Pancreas (tissue), 10 donors: ENCODE measurements around the gene CEP41. TPM values are rescaled to one million over a fixed set of nuclear protein-coding genes. Genes with fewer than 3 reads are reported as not detected.

Source experiments
- ATAC-seq, 4 donors: fragments of 200-7000 bp; cut with Tn5 transposase; one replicate each; pipeline versions ENCODE4 v1.8.0 to v1.9.1; 2020; ENCODE audit warnings: mild to moderate bottlenecking in 4 of 4, moderate library complexity in 4 of 4
- DNase-seq, 6 donors: peaks; one replicate each; pipeline ENCODE4 v3.0.0-alpha.2; 2020
- FAIRE-seq: peaks from 2 replicates; lab custom pipeline; 2012; peaks lifted over from hg19 to GRCh38; lab: Jason Lieb, UNC
- H3K27ac ChIP-seq, 4 donors: fragments of 200-600 bp; sonication (generic); 1 replicate in 3 of 4; 2 replicates in 1 of 4; pipeline versions ENCODE4 v1.5.0 to v1.8.0; 2020
- H3K27me3 ChIP-seq, 4 donors: fragments of 200-600 bp; one replicate each; pipeline ENCODE4 v1.8.0; 2021
- H3K36me3 ChIP-seq, 3 donors: fragments of 200-600 bp; sonication (generic) in 1 of 3; one replicate each; pipeline versions ENCODE4 v1.5.0 to v1.8.0; 2020 to 2021
- H3K4me1 ChIP-seq, 3 donors: fragments of 200-600 bp; one replicate each; pipeline ENCODE4 v1.8.0; 2021
- H3K4me3 ChIP-seq, 4 donors: fragments of 200-600 bp; sonication (generic) in 2 of 4; one replicate each; pipeline versions ENCODE4 v1.5.0 to v1.8.0; 2020 to 2021
- H3K9me3 ChIP-seq, 4 donors: fragments of 200-600 bp; one replicate each; pipeline ENCODE4 v1.8.0; 2021
- CTCF ChIP-seq, 4 donors: fragments of 200-600 bp; sonication (generic) in 3 of 4; IDR thresholded peaks; one replicate each; pipeline versions ENCODE4 v1.5.0 to v1.8.0; 2021; ENCODE audit warnings: antibody characterized with exemption in 4 of 4
- WGBS, 2 donors: extraction: QIAGEN DNeasy Blood & Tissue Kit; methylation state at CpG; one replicate each; pipeline ENCODE4 v1.1.7; 2013; 5-methylcytosine and 5-hydroxymethylcytosine counted together
- intact Hi-C, 3 donors: fragments of 100-400 bp; cut with DNase I; formaldehyde crosslinking; loops; one replicate each; pipeline versions ENCODE4 v1.11.1 to v1.14.2; 2022
- polyA plus RNA-seq, 2 donors: library from polyadenylated mRNA; stranded (reverse); fragments of 200-250 nt; gene quantifications; one replicate each; pipeline ENCODE4 v1.2.3, GENCODE V29; 2013
- total RNA-seq, 6 donors: library from RNA; stranded (reverse); fragmentation: NEBNext Ultra II Directional in 4 of 6; extraction: Animal tissue kit (Norgen Biotek cat#: 25700) in 4 of 6; gene quantifications; one replicate each; pipeline versions ENCODE4 v1.2.1 to v1.2.4, GENCODE V29; 2021 to 2023
- donor health status: healthy with polysubstance abuse.
- donor health status: DM: no; HTN: no; CAD: no; lungs with moderate emphysema.
- donor health status: DM: no; HTN: no; CAD: no.
- donor health status: control.
- donor health status: control.
- donor health status: Bipolar disorder and iron deficiency.
- donor health status: DM: yes; HTN: yes; CAD: no.
- donor health status: DM: no; HTN: no; CAD: no.
- donor health status: DM: no; HTN: no; CAD: no.
- donor health status: DM: yes; HTN: yes; CAD: no.

The CEP41 gene
- total and polyA plus RNA-seq, 8 donors, result 1.8 to 10.3 (median 4.5) TPM

GRCh38 chr7:130415006-130415405 is 25.8 kb downstream of the CEP41 start:
- Histone ChIP-seq H3K9me3 (no peaks in the 10 kb centered on the region), H3K4me1 (no peaks in the 10 kb centered on the region), H3K4me3 (no peak overlapping the region), H3K36me3 (no peaks in the 10 kb centered on the region), H3K27ac (no peak overlapping the region), H3K27me3 (no peaks in the 10 kb centered on the region)
- ATAC-seq (no peak), DNase-seq (no peak), FAIRE-seq (no peak)
- no peak for TF ChIP-seq CTCF (IDR thresholded peaks at IDR 0.05)
- intact Hi-C loops, result no loop called here

GRCh38 chr7:130413201-130413600 is 27.6 kb downstream of the CEP41 start:
- H3K27ac ChIP-seq, result no peak overlapping the region
- FAIRE-seq (no peak), ATAC-seq (no peak), DNase-seq (no peak)
- H3K4me1 ChIP-seq, result no peaks in the 10 kb centered on the region
- no peak overlapping the region for H3K4me3 ChIP-seq
- H3K27me3 ChIP-seq, result no peaks in the 10 kb centered on the region
- intact Hi-C loops, result no loop called here
- H3K36me3 ChIP-seq, result no peaks in the 10 kb centered on the region
- WGBS, 2 donors, result 96 to 98% methylated on average over 4 of the region's 4 CpGs
- no peak for TF ChIP-seq CTCF (IDR thresholded peaks at IDR 0.05)
- no peaks in the 10 kb centered on the region for H3K9me3 ChIP-seq

- H3K4me1 ChIP-seq, result peaks cover 0 to 4% (median 0%) of the 10 kb centered on the region in 3 donors
- H3K9me3 ChIP-seq, result no peaks in the 10 kb centered on the region
- no peak overlapping the region for H3K27ac ChIP-seq
- 81 to 86% methylated on average over 4 of the region's 4 CpGs for WGBS, 2 donors
- intact Hi-C loops, result no loop called here
- no peak for FAIRE-seq
- no peak for DNase-seq
- no peak for TF ChIP-seq CTCF (IDR thresholded peaks at IDR 0.05)
- H3K4me3 ChIP-seq, result no peak overlapping the region
- H3K36me3 ChIP-seq, result no peaks in the 10 kb centered on the region
- no peaks in the 10 kb centered on the region for H3K27me3 ChIP-seq
- no peak for ATAC-seq
Measured at GRCh38 chr7:130410868-130411541, 29.8 kb downstream of the CEP41 start.

- no peaks in the 10 kb centered on the region for H3K9me3 ChIP-seq
- H3K36me3 ChIP-seq, result no peaks in the 10 kb centered on the region
- peaks cover 0 to 4% (median 0%) of the 10 kb centered on the region in 3 donors for H3K4me1 ChIP-seq
- ATAC-seq, result no peak
- H3K27me3 ChIP-seq, result no peaks in the 10 kb centered on the region
- intact Hi-C loops, result no loop called here
- no peak overlapping the region for H3K27ac ChIP-seq
- no peak overlapping the region for H3K4me3 ChIP-seq
- no peak for FAIRE-seq
- no peak for DNase-seq
- WGBS, 2 donors, result 92 to 98% methylated on average over 4 of the region's 4 CpGs
- TF ChIP-seq CTCF (IDR thresholded peaks at IDR 0.05), result no peak
Measured at GRCh38 chr7:130409712-130410072, 31.1 kb downstream of the CEP41 start.

- Histone ChIP-seq H3K9me3 (no peaks in the 10 kb centered on the region), H3K27ac (no peak overlapping the region), H3K27me3 (no peaks in the 10 kb centered on the region), H3K4me3 (no peak overlapping the region), H3K36me3 (no peaks in the 10 kb centered on the region), H3K4me1 (peaks cover 0 to 4% (median 0%) of the 10 kb centered on the region in 3 donors)
- FAIRE-seq, result no peak
- peak in 2 of 4 donors; percentile 40 to 56 for ATAC-seq
- TF ChIP-seq CTCF (IDR thresholded peaks at IDR 0.05), result no peak
- WGBS, 2 donors, result 76 to 82% methylated on average over 3 of the region's 3 CpGs
- no peak for DNase-seq
- intact Hi-C loops, result no loop called here
Measured at GRCh38 chr7:130409067-130409711, 31.6 kb downstream of the CEP41 start.
